GM19467 (cell line): ENCODE data around the gene GRIK4.

Source experiments
- ATAC-seq: cut with Tn5 transposase; IDR thresholded peaks from one replicate; pipeline ENCODE4 v1.9.1; 2021; ENCODE audit warnings: mild to moderate bottlenecking, moderate library complexity; ENCODE audit not compliant: unreplicated experiment

GRIK4 gene

GRCh38 chr11:120867988-120868387, 356.4 kb downstream of the GRIK4 start:
- ATAC-seq = no peak

- no peak for ATAC-seq
Observed at GRCh38 chr11:120869097-120869496, 357.5 kb downstream of the GRIK4 start.

- ATAC-seq = no peak
Observed at GRCh38 chr11:120869516-120870011, 358.0 kb downstream of the GRIK4 start.

- ATAC-seq = no peak
Observed at GRCh38 chr11:120871194-120871593, 359.6 kb downstream of the GRIK4 start.

GRCh38 chr11:120871924-120872323, 360.4 kb downstream of the GRIK4 start:
- ATAC-seq = no peak

- no peak for ATAC-seq
Observed at GRCh38 chr11:120873966-120874735, 362.6 kb downstream of the GRIK4 start.

- no peak for ATAC-seq
Observed at GRCh38 chr11:120875986-120876385, 364.4 kb downstream of the GRIK4 start.

- ATAC-seq = no peak
Observed at GRCh38 chr11:120877746-120878365, 366.3 kb downstream of the GRIK4 start.

GRCh38 chr11:120878781-120879180, 367.2 kb downstream of the GRIK4 start:
- ATAC-seq = no peak

- ATAC-seq = no peak
Observed at GRCh38 chr11:120880498-120881175, 369.1 kb downstream of the GRIK4 start.

- no peak for ATAC-seq
Observed at GRCh38 chr11:120881596-120881995, 370.0 kb downstream of the GRIK4 start.

GRCh38 chr11:120882175-120882574, 370.6 kb downstream of the GRIK4 start:
- ATAC-seq = no peak

GRCh38 chr11:120883404-120884080, 372.0 kb downstream of the GRIK4 start:
- ATAC-seq = no peak

GRCh38 chr11:120884154-120885020, 372.8 kb downstream of the GRIK4 start:
- ATAC-seq = no peak

- ATAC-seq = no peak
Observed at GRCh38 chr11:120890609-120891320, 379.2 kb downstream of the GRIK4 start.

- no peak for ATAC-seq
Observed at GRCh38 chr11:120893440-120894201, 382.1 kb downstream of the GRIK4 start.

- no peak for ATAC-seq
Observed at GRCh38 chr11:120894202-120894985, 382.8 kb downstream of the GRIK4 start.

- ATAC-seq = no peak
Observed at GRCh38 chr11:120896687-120897086, 385.1 kb downstream of the GRIK4 start.
